Germinal center (tissue), 1 donor: ENCODE data around the gene FOXP1.

Source experiments
- DNase-seq: peaks from one replicate; pipeline ENCODE4 v3.0.0; 2012; ENCODE audit warnings: mixed read lengths, low spot score

The FOXP1 gene

DNA sequence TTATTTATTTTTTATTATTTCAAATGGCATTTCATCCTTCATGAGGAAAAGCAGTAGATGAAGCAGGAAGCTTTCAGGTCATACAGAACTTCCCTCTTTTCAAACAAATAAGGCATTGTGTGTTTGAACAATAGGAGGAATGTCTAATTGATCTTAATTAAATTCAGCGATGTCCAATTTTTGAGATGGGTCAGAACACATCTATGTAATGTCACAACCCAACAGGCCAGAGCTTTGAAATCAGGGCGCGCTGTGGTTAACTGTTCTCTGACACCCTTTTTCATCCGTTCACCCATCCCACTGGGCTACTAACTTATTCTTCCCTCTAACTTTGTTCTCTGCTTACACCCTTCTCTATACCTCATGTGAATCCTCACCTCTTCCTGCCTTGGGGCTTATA is 510.5 kb downstream of the FOXP1 start:
- DNase-seq = no peak

GRCh38 chr3:71072287-71072686 is 511.2 kb downstream of the FOXP1 start:
- no peak for DNase-seq

- DNase-seq = no peak
Observed at GRCh38 chr3:71070497-71071463, 512.7 kb downstream of the FOXP1 start.

- DNase-seq = peak; percentile 61
Observed at GRCh38 chr3:71069797-71070196, 513.7 kb downstream of the FOXP1 start.

GRCh38 chr3:71067977-71068654 is 515.4 kb downstream of the FOXP1 start:
- DNase-seq = no peak

- no peak for DNase-seq
Observed at GRCh38 chr3:71066849-71067261, 516.7 kb downstream of the FOXP1 start.

DNA sequence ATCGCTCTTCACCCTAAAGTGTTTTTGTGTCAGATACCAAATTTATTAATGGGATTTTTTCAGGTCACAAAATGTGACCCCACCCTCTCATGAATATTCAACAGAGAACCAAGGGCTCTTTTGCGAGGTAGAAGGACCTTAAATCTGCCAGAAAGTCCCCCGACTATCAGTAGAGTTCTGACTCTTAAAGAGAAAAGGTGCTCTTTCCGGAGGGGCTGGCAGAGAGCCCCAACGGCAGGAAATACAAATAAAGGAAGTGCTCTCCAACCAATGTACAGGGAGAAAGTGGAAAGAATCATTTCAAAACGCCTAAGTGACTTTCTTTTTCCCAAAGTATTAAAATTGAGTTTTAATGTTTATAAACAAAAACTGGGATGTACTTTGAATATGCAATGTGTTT is 517.2 kb downstream of the FOXP1 start:
- no peak for DNase-seq

DNA sequence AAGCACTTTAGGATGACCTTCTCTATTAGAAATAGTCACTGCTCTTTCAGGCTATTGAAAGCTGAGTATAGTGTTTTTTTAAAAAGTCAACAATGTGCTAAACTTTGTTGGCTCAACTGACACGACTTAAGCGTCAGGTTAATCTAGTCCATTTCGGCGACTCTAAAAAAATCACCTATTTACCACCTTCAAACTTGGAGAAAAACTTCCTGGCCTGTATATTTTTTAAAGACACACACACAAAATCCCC is 517.8 kb downstream of the FOXP1 start:
- no peak for DNase-seq

GRCh38 chr3:71064956-71065763 is 518.4 kb downstream of the FOXP1 start:
- peak; percentile 66 for DNase-seq

DNA sequence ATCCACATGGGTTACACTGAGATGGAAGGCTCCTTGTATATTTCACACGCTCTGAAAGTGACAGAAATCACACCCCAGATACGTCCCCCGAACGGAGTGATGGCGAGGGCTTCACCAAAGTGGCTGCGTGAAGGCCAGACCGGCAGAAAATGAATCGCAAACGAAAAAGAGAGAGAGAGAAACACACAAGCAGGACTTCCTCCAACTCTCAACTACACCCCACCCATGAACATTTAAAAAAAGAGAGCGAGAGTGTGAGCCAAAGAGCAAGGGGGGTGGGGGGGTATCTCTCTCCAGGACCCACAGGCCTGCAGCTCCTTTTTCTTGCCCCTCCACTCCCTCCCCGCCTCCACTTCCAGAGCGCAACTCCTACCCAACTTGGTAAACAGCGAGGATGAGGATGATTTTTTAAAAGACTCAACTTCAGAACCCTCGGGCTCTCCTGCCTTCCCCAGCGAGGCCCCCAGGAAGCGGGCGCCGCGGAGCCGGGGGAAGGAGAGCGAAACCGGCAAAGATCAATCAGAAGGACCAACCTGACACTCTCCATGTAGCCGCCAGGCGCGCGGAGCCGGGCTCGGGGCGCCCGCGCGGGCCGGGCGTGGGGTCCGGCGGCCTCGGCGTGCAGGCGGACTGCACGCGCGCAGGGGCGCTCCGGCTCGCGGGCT is 519.1 kb downstream of the FOXP1 start:
- peak; percentile 29 for DNase-seq

DNA sequence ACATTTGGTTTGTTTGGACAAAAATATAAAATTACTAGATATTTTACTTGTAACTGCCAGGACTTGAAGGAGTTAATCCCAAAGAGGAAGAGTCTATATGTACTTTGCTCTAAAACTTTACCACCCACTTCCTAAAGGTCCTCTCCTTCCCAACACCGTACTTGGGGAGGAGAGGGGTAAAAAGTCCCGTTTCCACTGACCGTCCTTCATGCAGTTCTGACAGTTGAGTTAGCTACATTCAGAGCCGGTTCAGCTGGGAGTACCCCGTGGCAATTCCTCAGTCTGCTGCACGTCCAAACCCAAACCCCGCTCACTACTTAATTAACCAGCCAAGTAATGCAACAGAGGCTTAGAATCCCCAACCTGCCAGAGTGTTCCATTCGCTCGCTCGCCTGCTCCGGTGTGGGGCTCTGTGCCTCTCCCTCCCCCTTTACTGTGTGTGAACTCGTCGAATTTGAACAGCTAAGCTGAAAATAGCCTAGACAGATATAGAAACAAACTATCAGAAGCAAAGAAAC is 519.7 kb downstream of the FOXP1 start:
- DNase-seq = peak; percentile 30

GRCh38 chr3:71062952-71063772 is 520.4 kb downstream of the FOXP1 start:
- DNase-seq = no peak

- DNase-seq = no peak
Observed at GRCh38 chr3:71062037-71062932, 521.2 kb downstream of the FOXP1 start.

- DNase-seq = no peak
Observed at GRCh38 chr3:71061581-71061980, 521.9 kb downstream of the FOXP1 start.

DNA sequence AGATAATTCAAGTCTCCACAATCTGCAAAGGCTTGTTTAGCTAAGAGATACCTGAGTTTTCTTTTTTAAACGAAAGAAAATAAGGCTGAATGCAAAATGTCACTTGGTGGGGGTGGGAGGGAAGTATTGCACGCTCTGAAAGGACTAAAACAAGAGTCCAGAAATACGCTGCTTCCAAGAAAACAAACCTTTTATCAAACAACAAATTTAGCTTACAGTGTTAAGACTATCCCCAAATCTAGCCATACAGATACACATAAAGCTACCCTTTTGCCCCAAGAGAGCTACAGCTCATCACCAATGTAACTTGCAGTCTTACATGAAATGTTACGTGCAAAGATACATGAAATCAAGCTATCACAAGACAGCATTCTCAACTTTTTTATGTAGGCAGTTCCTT is 522.5 kb downstream of the FOXP1 start:
- no peak for DNase-seq

GRCh38 chr3:71060536-71060935 is 523.0 kb downstream of the FOXP1 start:
- DNase-seq = no peak

- DNase-seq = no peak
Observed at GRCh38 chr3:71057526-71057894, 526.0 kb downstream of the FOXP1 start.

GRCh38 chr3:71056327-71056726 is 527.2 kb downstream of the FOXP1 start:
- DNase-seq = no peak

DNA sequence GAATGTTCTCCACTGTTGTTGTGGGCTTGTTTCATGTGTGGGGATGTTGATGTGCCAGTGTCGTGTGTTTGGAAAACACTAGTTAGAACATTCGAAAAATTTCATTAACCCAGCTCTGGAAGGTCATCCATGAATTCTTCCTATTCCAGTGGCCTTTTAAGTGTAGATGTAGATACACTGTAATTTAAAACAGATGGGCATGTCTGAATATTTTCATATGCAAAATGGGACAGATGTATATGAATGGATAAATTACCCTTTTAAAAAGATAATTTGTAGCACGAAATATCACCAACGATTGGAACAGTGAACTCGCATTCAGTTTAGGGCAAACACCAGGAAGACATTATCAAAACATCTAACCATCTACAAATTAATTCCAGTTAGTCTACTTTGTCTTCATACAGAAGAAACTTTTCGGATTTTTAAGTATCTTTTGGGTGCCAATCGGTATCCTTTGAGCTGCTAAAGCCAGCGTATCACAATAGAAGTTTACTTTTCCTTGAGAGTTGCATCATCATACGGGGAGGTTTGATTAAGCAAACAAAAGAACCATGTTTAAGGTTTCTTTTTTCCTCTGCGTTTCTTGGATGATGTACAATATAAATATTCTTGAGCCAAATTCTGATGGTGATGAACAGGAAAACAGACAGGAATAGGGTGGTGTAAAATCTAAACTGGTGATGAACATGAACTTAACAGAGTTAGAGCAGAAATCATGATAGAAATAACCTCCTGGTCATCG is 528.1 kb downstream of the FOXP1 start:
- no peak for DNase-seq
